ENCODE data around the gene CASP8AP2. TPM values are rescaled to one million over a fixed set of nuclear protein-coding genes. Genes with fewer than 3 reads are reported as not detected.
"Not testable (repeated sequence)": the region's sequence is repeated elsewhere in the genome, so short reads cannot be mapped to it uniquely, and the experiment has no call there.

Gene CASP8AP2
- total and polyA plus RNA-seq, 3 experiments from 2014 or later: 30.8 to 60.0 (median 31.3) TPM

- no peak for DNase-seq
- H3K9me3 Mint-ChIP-seq: no peaks in the 10 kb centered on the region
- H3K9me3 ChIP-seq (ENCODE audit: low read length): no peaks in the 10 kb centered on the region
- H3K4me3 Mint-ChIP-seq: peak overlapping the region in 3 of 7 donors; percentile 35 to 84 (median 67)
- H3K4me1 ChIP-seq (ENCODE audit: insufficient read depth, low read length): peaks cover 9% of the 10 kb centered on the region
- no peaks in the 10 kb centered on the region for H3K36me3 ChIP-seq (ENCODE audit: insufficient read depth, low read length)
- ChIA-PET CTCF (no interaction called here), POLR2A (no interaction called here)
- no peaks in the 10 kb centered on the region for H3K27me3 Mint-ChIP-seq
- H3K27ac Mint-ChIP-seq: no peak overlapping the region
- H3K36me3 Mint-ChIP-seq: peaks cover 0 to 13% (median 0%) of the 10 kb centered on the region in 3 donors
- no peaks in the 10 kb centered on the region for H3K27me3 ChIP-seq (ENCODE audit: insufficient read depth, low read length, poor library complexity, severe bottlenecking)
- no peak overlapping the region for H3K4me3 ChIP-seq (ENCODE audit: low read length)
- H3K4me1 Mint-ChIP-seq: peaks cover 10 to 17% (median 13%) of the 10 kb centered on the region in 3 donors
- H3K27ac ChIP-seq (ENCODE audit: low read depth, low read length): no peak overlapping the region
Measured at GRCh38 chr6:89826029-89826528, 3.6 kb upstream of the CASP8AP2 start.

- POLR2A ChIA-PET: interaction anchor here (0.7 to 2.7 kb wide), 4 partner anchors 9 to 468 kb away, joined by 3 to 41 read pairs (median 4); partner anchors contain the start of genes LYRM2 and MDN1
- Mint-ChIP-seq H3K36me3 (peaks cover 0 to 32% (median 7%) of the 10 kb centered on the region in 3 donors), H3K4me1 (peaks cover 25 to 35% (median 29%) of the 10 kb centered on the region in 3 donors), H3K27ac (peak overlapping the region; percentile 67 to 99 (median 95)), H3K4me3 (peak overlapping the region; percentile 96 to 100 (median 99))
- not testable (repeated sequence) for H3K9me3 ChIP-seq (ENCODE audit: low read length); H3K36me3 ChIP-seq (ENCODE audit: insufficient read depth, low read length); H3K9me3 Mint-ChIP-seq; DNase-seq; H3K27me3 Mint-ChIP-seq; H3K27me3 ChIP-seq (ENCODE audit: insufficient read depth, low read length, poor library complexity, severe bottlenecking)
- H3K27ac ChIP-seq (ENCODE audit: low read depth, low read length): peak overlapping the region; percentile 81
- CTCF ChIA-PET: interaction anchor here (0.7 to 2.4 kb wide), 4 partner anchors 9 to 112 kb away, joined by 3 to 21 read pairs (median 4); partner anchors contain the start of gene MDN1
- peaks cover 16% of the 10 kb centered on the region for H3K4me1 ChIP-seq (ENCODE audit: insufficient read depth, low read length)
- peak overlapping the region; percentile 93 for H3K4me3 ChIP-seq (ENCODE audit: low read length)
Measured at GRCh38 chr6:89828475-89828987, 1.1 kb upstream of the CASP8AP2 start.

GRCh38 chr6:89828988-89829471, 650 bp upstream of the CASP8AP2 start:
- H3K27ac Mint-ChIP-seq: peak overlapping the region; percentile 67 to 99 (median 95)
- POLR2A ChIA-PET: interaction anchor here (0.5 to 2.7 kb wide), 7 partner anchors 7 to 445 kb away, joined by 3 to 41 read pairs (median 4); partner anchors contain the start of genes LYRM2 and MDN1
- DNase-seq: peak in 3 of 5 donors; percentile 16 to 51 (median 20)
- H3K27me3 ChIP-seq (ENCODE audit: insufficient read depth, low read length, poor library complexity, severe bottlenecking): no peaks in the 10 kb centered on the region
- peak overlapping the region; percentile 81 for H3K27ac ChIP-seq (ENCODE audit: low read depth, low read length)
- peaks cover 0 to 1% of the 10 kb centered on the region in 2 donors for H3K27me3 Mint-ChIP-seq
- peaks cover 0 to 35% (median 7%) of the 10 kb centered on the region in 3 donors for H3K36me3 Mint-ChIP-seq
- H3K4me1 ChIP-seq (ENCODE audit: insufficient read depth, low read length): peaks cover 20% of the 10 kb centered on the region
- no peaks in the 10 kb centered on the region for H3K9me3 Mint-ChIP-seq
- H3K4me3 ChIP-seq (ENCODE audit: low read length): peak overlapping the region; percentile 93
- CTCF ChIA-PET: interaction anchor here (0.7 to 2.4 kb wide), 4 partner anchors 9 to 111 kb away, joined by 3 to 21 read pairs (median 4); partner anchors contain the start of gene MDN1
- no peaks in the 10 kb centered on the region for H3K9me3 ChIP-seq (ENCODE audit: low read length)
- H3K4me1 Mint-ChIP-seq: peaks cover 28 to 39% (median 32%) of the 10 kb centered on the region in 3 donors
- peak overlapping the region; percentile 96 to 100 (median 99) for H3K4me3 Mint-ChIP-seq
- no peaks in the 10 kb centered on the region for H3K36me3 ChIP-seq (ENCODE audit: insufficient read depth, low read length)

GRCh38 chr6:89830170-89830809, 610 bp downstream of the CASP8AP2 start:
- Mint-ChIP-seq H3K27me3 (peaks cover 0 to 1% of the 10 kb centered on the region in 2 donors), H3K4me1 (peaks cover 37 to 49% (median 42%) of the 10 kb centered on the region in 3 donors), H3K27ac (peak overlapping the region; percentile 55 to 99 (median 90)), H3K9me3 (no peaks in the 10 kb centered on the region), H3K36me3 (peaks cover 0 to 39% (median 7%) of the 10 kb centered on the region in 3 donors), H3K4me3 (peak overlapping the region; percentile 96 to 100 (median 99))
- no peaks in the 10 kb centered on the region for H3K27me3 ChIP-seq (ENCODE audit: insufficient read depth, low read length, poor library complexity, severe bottlenecking)
- CTCF ChIA-PET: no interaction called here
- H3K9me3 ChIP-seq (ENCODE audit: low read length): no peaks in the 10 kb centered on the region
- H3K27ac ChIP-seq (ENCODE audit: low read depth, low read length): peak overlapping the region; percentile 68
- POLR2A ChIA-PET: interaction anchor here (0.5 to 2.7 kb wide), 2 partner anchors 11 to 713 kb away, joined by 4 to 41 read pairs; partner anchors contain the start of gene MDN1
- H3K4me1 ChIP-seq (ENCODE audit: insufficient read depth, low read length): peaks cover 30% of the 10 kb centered on the region
- H3K36me3 ChIP-seq (ENCODE audit: insufficient read depth, low read length): no peaks in the 10 kb centered on the region
- no peak for DNase-seq
- peak overlapping the region; percentile 83 for H3K4me3 ChIP-seq (ENCODE audit: low read length)

- Mint-ChIP-seq H3K27me3 (peaks cover 0 to 1% of the 10 kb centered on the region in 2 donors), H3K9me3 (no peaks in the 10 kb centered on the region), H3K4me1 (peaks cover 57 to 77% (median 73%) of the 10 kb centered on the region in 3 donors), H3K27ac (peak overlapping the region; percentile 68 to 94 (median 90)), H3K36me3 (peaks cover 0 to 52% (median 19%) of the 10 kb centered on the region in 3 donors), H3K4me3 (peak overlapping the region; percentile 66 to 86 (median 77))
- Histone ChIP-seq H3K27me3 (ENCODE audit: insufficient read depth, low read length, poor library complexity, severe bottlenecking) (no peaks in the 10 kb centered on the region), H3K36me3 (ENCODE audit: insufficient read depth, low read length) (no peaks in the 10 kb centered on the region), H3K4me3 (ENCODE audit: low read length) (peak overlapping the region; percentile 21), H3K27ac (ENCODE audit: low read depth, low read length) (no peak overlapping the region), H3K4me1 (ENCODE audit: insufficient read depth, low read length) (peaks cover 47% of the 10 kb centered on the region), H3K9me3 (ENCODE audit: low read length) (no peaks in the 10 kb centered on the region)
- DNase-seq: peak in 4 of 5 donors; percentile 6 to 63 (median 43)
- ChIA-PET CTCF (no interaction called here), POLR2A (interaction anchor here (0.6 to 1.9 kb wide), 2 partner anchors 15 to 47 kb away, joined by 3 to 11 read pairs; partner anchors contain the start of gene MDN1)
Measured at GRCh38 chr6:89834884-89835792, 5.5 kb downstream of the CASP8AP2 start.

- Mint-ChIP-seq H3K4me3 (peak overlapping the region in 5 of 7 donors; percentile 12 to 81 (median 47)), H3K27me3 (no peaks in the 10 kb centered on the region), H3K9me3 (no peaks in the 10 kb centered on the region), H3K36me3 (peaks cover 0 to 50% (median 23%) of the 10 kb centered on the region in 3 donors), H3K27ac (peak overlapping the region in 7 of 8 donors; percentile 14 to 87 (median 70)), H3K4me1 (peaks cover 55 to 77% (median 69%) of the 10 kb centered on the region in 3 donors)
- DNase-seq: no peak
- H3K36me3 ChIP-seq (ENCODE audit: insufficient read depth, low read length): no peaks in the 10 kb centered on the region
- H3K27ac ChIP-seq (ENCODE audit: low read depth, low read length): no peak overlapping the region
- ChIA-PET CTCF (no interaction called here), POLR2A (interaction anchor here (1.9 kb wide), 1 partner anchor 17 kb away, joined by 11 read pairs; the partner anchor contains the start of gene MDN1)
- no peaks in the 10 kb centered on the region for H3K9me3 ChIP-seq (ENCODE audit: low read length)
- peaks cover 41% of the 10 kb centered on the region for H3K4me1 ChIP-seq (ENCODE audit: insufficient read depth, low read length)
- H3K27me3 ChIP-seq (ENCODE audit: insufficient read depth, low read length, poor library complexity, severe bottlenecking): no peaks in the 10 kb centered on the region
- no peak overlapping the region for H3K4me3 ChIP-seq (ENCODE audit: low read length)
Measured at GRCh38 chr6:89836639-89837222, 7.1 kb downstream of the CASP8AP2 start.

- ChIA-PET CTCF (no interaction called here), POLR2A (interaction anchor here (0.6 to 0.7 kb wide), 2 partner anchors 35 to 86 kb away, joined by 3 to 9 read pairs; no protein-coding TSS in a partner anchor)
- Histone ChIP-seq H3K36me3 (ENCODE audit: insufficient read depth, low read length) (no peaks in the 10 kb centered on the region), H3K4me1 (ENCODE audit: insufficient read depth, low read length) (peaks cover 20% of the 10 kb centered on the region), H3K4me3 (ENCODE audit: low read length) (no peak overlapping the region), H3K9me3 (ENCODE audit: low read length) (no peaks in the 10 kb centered on the region), H3K27ac (ENCODE audit: low read depth, low read length) (no peak overlapping the region), H3K27me3 (ENCODE audit: insufficient read depth, low read length, poor library complexity, severe bottlenecking) (no peaks in the 10 kb centered on the region)
- H3K36me3 Mint-ChIP-seq: peaks cover 0 to 32% (median 20%) of the 10 kb centered on the region in 3 donors
- no peaks in the 10 kb centered on the region for H3K27me3 Mint-ChIP-seq
- H3K9me3 Mint-ChIP-seq: no peaks in the 10 kb centered on the region
- H3K4me3 Mint-ChIP-seq: no peak overlapping the region
- peak overlapping the region in 5 of 8 donors; percentile 26 to 85 (median 56) for H3K27ac Mint-ChIP-seq
- peaks cover 43 to 76% (median 67%) of the 10 kb centered on the region in 3 donors for H3K4me1 Mint-ChIP-seq
- DNase-seq: no peak
Measured at GRCh38 chr6:89840538-89840937, 10.9 kb downstream of the CASP8AP2 start.

All from CD8-positive, alpha-beta memory T cell (primary cell).